SU-DHL-6 (cell line): Measurements from ENCODE around the gene SLC11A1.

Source experiments
- H2AFZ ChIP-seq: fragments of 200-600 bp; sonication (generic); 2 replicates; pipeline ENCODE4 v1.6.1; 2014; ENCODE audit warnings: low read depth, mild to moderate bottlenecking, moderate library complexity, mixed read lengths, antibody characterized with exemption, low read length; ENCODE audit not compliant: severe bottlenecking
- H3F3A ChIP-seq: fragments of 200-600 bp; shearing (Covaris generic); 2 replicates; pipeline ENCODE4 v1.6.0; 2016; ENCODE audit warnings: antibody characterized with exemption, mild to moderate bottlenecking; ENCODE audit not compliant: insufficient read depth
- H3K27ac ChIP-seq: fragments of 200-600 bp; sonication (generic); 2 replicates; pipeline ENCODE4 v1.5.1; 2016; ENCODE audit warnings: low read depth, mild to moderate bottlenecking, low read length, moderate library complexity, mixed read lengths
- H3K27me3 ChIP-seq: fragments of 200-600 bp; sonication (generic), shearing (Covaris generic); 2 replicates; pipeline ENCODE4 v1.6.0; 2014; ENCODE audit warnings: mild to moderate bottlenecking, low read length
- H3K36me3 ChIP-seq: fragments of 200-600 bp; sonication (generic); 2 replicates; pipeline ENCODE4 v1.6.1; 2014; ENCODE audit warnings: mild to moderate bottlenecking, low read length, mixed read lengths
- H3K4me2 ChIP-seq: fragments of 300-600, 200-600 bp; shearing (Covaris generic), sonication (generic); 2 replicates; pipeline ENCODE4 v1.6.0; 2014; ENCODE audit warnings: low read length, low read depth, mild to moderate bottlenecking; ENCODE audit not compliant: poor library complexity, severe bottlenecking
- H3K4me3 ChIP-seq: fragments of 200-600 bp; sonication (generic); 2 replicates; pipeline ENCODE4 v1.5.1; 2014; ENCODE audit warnings: antibody characterized with exemption, low read length, mild to moderate bottlenecking, mixed read lengths; ENCODE audit not compliant: insufficient read depth, poor library complexity, severe bottlenecking
- H3K79me2 ChIP-seq: fragments of 200-600 bp; sonication (generic); 2 replicates; pipeline ENCODE4 v1.6.1; 2014; ENCODE audit warnings: mild to moderate bottlenecking, low read length, moderate library complexity; ENCODE audit not compliant: insufficient read depth
- H3K9ac ChIP-seq: fragments of 200-600 bp; sonication (generic); 2 replicates; pipeline ENCODE4 v1.7.0; 2014; ENCODE audit warnings: mild to moderate bottlenecking, low read length
- H3K9me2 ChIP-seq: fragments of 200-600 bp; sonication (generic); replicated peaks from 2 replicates; pipeline ENCODE4 v1.6.1; 2014; ENCODE audit warnings: low read length; ENCODE audit not compliant: insufficient read depth
- H3K9me3 ChIP-seq: fragments of 200-600 bp; sonication (generic); 2 replicates; pipeline ENCODE4 v1.6.1; 2014; ENCODE audit warnings: low read length, mixed read lengths; ENCODE audit not compliant: insufficient read depth
- H4K20me1 ChIP-seq: fragments of 200-600 bp; sonication (generic); 2 replicates; pipeline ENCODE4 v1.6.1; 2014; ENCODE audit warnings: low read depth, mild to moderate bottlenecking, antibody characterized with exemption, low read length, moderate library complexity, mixed read lengths
- CTCF ChIP-seq: fragments of 200-600 bp; sonication (generic); IDR thresholded peaks from one replicate; pipeline ENCODE4 v1.5.1; 2017; ENCODE audit warnings: antibody characterized with exemption, mild to moderate bottlenecking, low read length, moderate library complexity; ENCODE audit not compliant: insufficient read depth, poor library complexity, severe bottlenecking
- EZH2phosphoT487 ChIP-seq: fragments of 200-600 bp; sonication (generic), shearing (Covaris generic); conservative IDR thresholded peaks from 2 replicates; pipeline ENCODE4 v1.6.1; 2018; ENCODE audit warnings: mild to moderate bottlenecking, antibody characterized with exemption, low read length, moderate library complexity, mixed read lengths

Gene SLC11A1

GRCh38 chr2:218343591-218343990, 38.5 kb upstream of the SLC11A1 start:
- H3K36me3 ChIP-seq = no peaks in the 10 kb centered on the region
- H3K27me3 ChIP-seq = no peaks in the 10 kb centered on the region
- no peaks in the 10 kb centered on the region for H3K79me2 ChIP-seq
- no peak overlapping the region for H3K4me3 ChIP-seq
- H3K27ac ChIP-seq = no peak overlapping the region
- H3K9ac ChIP-seq = no peak overlapping the region
- H3F3A ChIP-seq = no peaks in the 10 kb centered on the region
- TF ChIP-seq EZH2phosphoT487 (no peak), CTCF (no peak)
- no peak overlapping the region for H3K4me2 ChIP-seq
- H3K9me3 ChIP-seq = no peaks in the 10 kb centered on the region
- H2AFZ ChIP-seq = no peak overlapping the region
- no peaks in the 10 kb centered on the region for H4K20me1 ChIP-seq
- no peaks in the 10 kb centered on the region for H3K9me2 ChIP-seq

DNA sequence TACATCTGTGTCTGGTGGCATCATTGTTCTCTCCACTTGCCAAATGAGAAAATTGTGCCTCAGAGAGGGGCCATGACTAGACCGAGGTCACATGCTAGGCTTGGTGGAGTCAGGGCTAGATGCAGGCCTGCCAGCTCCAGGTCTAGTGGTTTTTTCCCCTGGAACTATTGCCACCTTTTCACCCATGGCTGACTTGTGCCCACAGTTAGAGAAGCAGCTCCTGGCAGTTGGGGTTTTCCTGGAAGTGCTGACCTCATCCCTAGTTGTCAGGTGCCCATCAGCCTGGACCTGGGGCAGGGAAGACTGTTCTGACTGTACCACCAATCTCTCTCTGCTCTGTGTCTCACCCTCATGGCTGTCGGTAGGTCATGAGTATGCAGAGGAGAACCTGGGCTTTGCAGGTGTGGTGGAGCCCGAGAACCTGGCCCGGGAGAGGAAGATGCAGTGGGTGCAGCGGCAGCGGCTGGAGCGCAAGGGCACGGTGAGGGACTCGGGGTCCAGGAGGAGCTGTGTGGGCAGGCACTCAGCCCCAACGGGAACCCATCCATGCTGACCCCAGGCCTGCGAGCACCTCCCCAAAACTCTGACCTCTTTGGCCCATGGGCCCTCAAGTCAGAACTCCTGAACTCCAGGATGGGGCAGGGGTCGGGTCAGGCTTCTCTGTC, 37.9 kb upstream of the SLC11A1 start:
- Histone ChIP-seq H3K36me3 (no peaks in the 10 kb centered on the region), H3K27ac (no peak overlapping the region), H3K79me2 (no peaks in the 10 kb centered on the region), H3K4me3 (no peak overlapping the region), H3K27me3 (no peaks in the 10 kb centered on the region), H3K4me2 (no peak overlapping the region), H3F3A (no peaks in the 10 kb centered on the region), H2AFZ (no peak overlapping the region), H3K9me2 (no peaks in the 10 kb centered on the region), H3K9me3 (no peaks in the 10 kb centered on the region), H3K9ac (no peak overlapping the region), H4K20me1 (no peaks in the 10 kb centered on the region)
- TF ChIP-seq EZH2phosphoT487 = no peak

DNA sequence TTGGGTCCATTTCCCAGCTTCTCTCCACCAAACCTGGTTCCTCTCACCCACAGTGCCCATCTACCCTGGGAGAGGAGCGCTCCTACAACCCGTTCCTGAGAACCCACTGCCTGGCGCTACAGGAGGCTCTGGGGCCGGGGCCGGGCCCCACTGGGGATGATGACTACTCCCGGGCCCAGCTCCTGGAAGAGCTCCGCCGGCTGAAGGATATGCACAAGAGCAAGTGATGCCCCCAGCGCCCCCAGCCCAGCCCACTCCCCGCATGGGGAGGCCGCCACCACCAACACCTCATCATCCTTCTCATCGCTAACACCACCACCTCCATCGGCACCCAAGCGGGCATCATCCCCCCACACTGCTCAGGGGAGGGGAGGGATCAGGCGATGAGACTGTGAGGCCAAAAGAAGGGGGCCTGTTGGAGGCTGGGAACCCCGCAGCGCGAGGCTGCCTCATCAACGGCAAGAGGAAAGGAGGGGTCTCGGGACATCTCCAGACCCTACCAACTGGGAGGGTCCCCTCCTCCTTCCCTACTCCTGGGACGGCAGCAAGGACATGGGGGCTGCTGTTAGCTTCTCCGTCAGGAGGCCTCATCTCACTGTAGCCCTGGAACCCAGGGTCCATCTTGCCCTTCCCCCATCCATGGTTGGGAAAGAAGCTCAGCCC, 37.2 kb upstream of the SLC11A1 start:
- no peak overlapping the region for H3K4me3 ChIP-seq
- H3K9me3 ChIP-seq = no peaks in the 10 kb centered on the region
- TF ChIP-seq EZH2phosphoT487 (no peak), CTCF (no peak)
- no peaks in the 10 kb centered on the region for H3K79me2 ChIP-seq
- H3K36me3 ChIP-seq = no peaks in the 10 kb centered on the region
- no peak overlapping the region for H3K4me2 ChIP-seq
- no peaks in the 10 kb centered on the region for H3K27me3 ChIP-seq
- no peaks in the 10 kb centered on the region for H3K9me2 ChIP-seq
- H3F3A ChIP-seq = no peaks in the 10 kb centered on the region
- H4K20me1 ChIP-seq = no peaks in the 10 kb centered on the region
- H2AFZ ChIP-seq = no peak overlapping the region
- no peak overlapping the region for H3K9ac ChIP-seq
- H3K27ac ChIP-seq = no peak overlapping the region
